Tibial nerve (tissue), 4 donors: Measurements from ENCODE around the gene SLIT1.

Experiments
- EP300 ChIP-seq, 2 donors: sonication (generic); formaldehyde crosslinking; IDR thresholded peaks; one replicate each; pipeline ENCODE4 v1.6.1; 2017; ENCODE audit warnings: antibody characterized with exemption in 2 of 2, mild to moderate bottlenecking in 1 of 2
- TF ChIP-seq, protein P1 (sequence below), 5 experiments: fragments of 200-600 bp in 3 of 5; fragments of 450-650 bp in 2 of 5; sonication (generic) in 3 of 5; IDR thresholded peaks; one replicate each; pipeline ENCODE4 v1.5.1; 2016 to 2019; ENCODE audit warnings: antibody characterized with exemption in 5 of 5, mild to moderate bottlenecking in 3 of 5, moderate library complexity in 2 of 5

DNA sequence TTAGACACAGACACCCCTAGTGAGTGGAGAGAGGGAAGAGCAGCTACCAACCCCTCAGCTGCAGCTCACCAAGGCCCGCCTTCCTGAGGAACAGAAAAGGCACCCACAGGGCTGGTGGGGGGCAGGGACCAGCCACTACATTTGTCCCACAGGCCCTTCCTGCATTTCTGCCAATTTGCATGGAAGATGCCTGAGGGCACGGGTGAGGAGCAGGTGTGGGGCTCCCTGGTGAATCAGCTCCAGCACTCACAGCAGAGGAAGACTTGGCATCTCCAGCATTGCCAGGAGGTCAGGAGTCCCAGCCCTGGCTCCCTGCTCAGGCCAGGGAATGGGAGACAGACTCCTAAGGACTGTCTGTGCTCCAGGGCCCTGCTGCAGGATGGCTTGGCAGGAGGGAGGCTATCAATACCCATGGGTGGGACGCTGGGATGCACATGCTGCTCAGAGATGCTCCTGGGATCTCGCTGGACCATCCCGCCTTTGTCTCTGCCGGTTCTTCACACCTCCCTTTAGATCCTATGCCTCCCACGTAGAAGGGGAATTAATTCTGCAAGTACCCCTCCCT, 109.7 kb downstream of the SLIT1 start:
- TF ChIP-seq, protein P1, sequence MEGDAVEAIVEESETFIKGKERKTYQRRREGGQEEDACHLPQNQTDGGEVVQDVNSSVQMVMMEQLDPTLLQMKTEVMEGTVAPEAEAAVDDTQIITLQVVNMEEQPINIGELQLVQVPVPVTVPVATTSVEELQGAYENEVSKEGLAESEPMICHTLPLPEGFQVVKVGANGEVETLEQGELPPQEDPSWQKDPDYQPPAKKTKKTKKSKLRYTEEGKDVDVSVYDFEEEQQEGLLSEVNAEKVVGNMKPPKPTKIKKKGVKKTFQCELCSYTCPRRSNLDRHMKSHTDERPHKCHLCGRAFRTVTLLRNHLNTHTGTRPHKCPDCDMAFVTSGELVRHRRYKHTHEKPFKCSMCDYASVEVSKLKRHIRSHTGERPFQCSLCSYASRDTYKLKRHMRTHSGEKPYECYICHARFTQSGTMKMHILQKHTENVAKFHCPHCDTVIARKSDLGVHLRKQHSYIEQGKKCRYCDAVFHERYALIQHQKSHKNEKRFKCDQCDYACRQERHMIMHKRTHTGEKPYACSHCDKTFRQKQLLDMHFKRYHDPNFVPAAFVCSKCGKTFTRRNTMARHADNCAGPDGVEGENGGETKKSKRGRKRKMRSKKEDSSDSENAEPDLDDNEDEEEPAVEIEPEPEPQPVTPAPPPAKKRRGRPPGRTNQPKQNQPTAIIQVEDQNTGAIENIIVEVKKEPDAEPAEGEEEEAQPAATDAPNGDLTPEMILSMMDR (IDR thresholded peaks at IDR 0.05) = no peak
- no peak for TF ChIP-seq EP300 (IDR thresholded peaks at IDR 0.05)
